Type B pancreatic cell (in vitro differentiated cells): ENCODE data around the gene EPHA1. TPM values are rescaled to one million over a fixed set of nuclear protein-coding genes. Genes with fewer than 3 reads are reported as not detected.

Source experiments
- DNase-seq: peaks from one replicate; pipeline ENCODE4 v3.0.0; 2021; ENCODE audit warnings: mixed read lengths; ENCODE audit not compliant: unreplicated experiment; ENCODE audit errors: extremely low spot score
- H3K27ac Mint-ChIP-seq: 2 replicates; pipeline ENCODE4 v1.8.0; 2021; ENCODE audit warnings: mild to moderate bottlenecking, mixed read lengths
- H3K27me3 Mint-ChIP-seq: 2 replicates; pipeline ENCODE4 v1.8.0; 2021; ENCODE audit warnings: mixed read lengths
- H3K36me3 Mint-ChIP-seq: 2 replicates; pipeline ENCODE4 v1.8.0; 2021; ENCODE audit warnings: mixed read lengths
- H3K4me1 Mint-ChIP-seq: one replicate; pipeline ENCODE4 v1.8.0; 2021; ENCODE audit warnings: mixed read lengths; ENCODE audit not compliant: unreplicated experiment
- H3K4me3 Mint-ChIP-seq: 2 replicates; pipeline ENCODE4 v1.8.0; 2021; ENCODE audit warnings: mild to moderate bottlenecking, mixed read lengths
- H3K9me3 Mint-ChIP-seq: 2 replicates; pipeline ENCODE4 v1.8.0; 2021; ENCODE audit warnings: mixed read lengths
- CTCF ChIP-seq: fragments of 200-600 bp; sonication (generic); conservative IDR thresholded peaks from 2 replicates; pipeline ENCODE4 v1.5.0; 2021; ENCODE audit warnings: antibody characterized with exemption, mild to moderate bottlenecking
- total RNA-seq: library from RNA; stranded (reverse); gene quantifications from 2 replicates; pipeline ENCODE4 v1.2.1, GENCODE V29; 2021; ENCODE audit warnings: low replicate concordance

Gene EPHA1
- total RNA-seq, 1 donor from 2014 or later = 18.0 TPM

GRCh38 chr7:143398616-143399015 is 10.0 kb downstream of the EPHA1 start:
- peaks cover 5% of the 10 kb centered on the region for H3K36me3 Mint-ChIP-seq
- no peak overlapping the region for H3K4me3 Mint-ChIP-seq
- no peak for TF ChIP-seq CTCF
- DNase-seq = no peak
- H3K9me3 Mint-ChIP-seq = no peaks in the 10 kb centered on the region
- no peaks in the 10 kb centered on the region for H3K4me1 Mint-ChIP-seq
- H3K27me3 Mint-ChIP-seq = no peaks in the 10 kb centered on the region
- H3K27ac Mint-ChIP-seq = no peak overlapping the region

DNA sequence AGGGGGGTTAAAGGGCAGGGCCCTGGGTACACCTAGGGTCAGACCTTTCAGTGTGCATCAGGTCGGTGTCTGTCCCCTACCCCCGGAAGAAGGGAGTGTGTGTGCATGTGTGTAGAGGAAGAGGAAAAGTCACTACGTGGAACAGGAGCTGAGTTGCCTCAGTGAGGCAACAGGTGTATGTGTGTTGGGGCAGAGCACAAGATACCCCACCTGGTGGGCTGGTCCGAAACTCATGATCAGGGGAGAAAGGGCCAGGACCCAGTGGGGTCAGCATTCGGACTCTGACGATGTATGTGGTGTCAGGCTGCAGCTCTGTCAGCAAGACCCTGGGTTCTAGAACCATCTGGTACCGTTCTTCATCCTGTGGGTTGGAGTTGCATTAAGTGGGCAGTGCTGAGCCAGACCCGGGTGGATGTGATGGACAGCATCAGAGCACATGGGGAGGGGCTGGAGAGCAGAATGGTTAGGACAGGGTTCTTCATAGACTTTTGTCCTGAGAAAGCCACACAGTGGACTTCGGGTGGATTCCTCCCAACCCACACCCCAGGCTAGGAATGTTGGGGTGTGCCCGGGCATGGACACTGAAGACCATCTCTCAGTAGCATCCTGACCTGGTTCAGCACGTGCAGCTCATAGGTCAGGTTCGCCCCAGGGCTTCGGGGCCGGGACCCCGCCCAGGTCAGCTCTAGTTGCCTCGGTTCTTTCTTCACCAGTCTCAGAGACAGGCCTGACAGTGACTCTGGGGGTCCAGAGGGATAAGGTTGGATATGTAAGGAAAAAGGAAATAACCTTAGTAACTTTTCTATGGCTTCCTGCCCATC is 10.7 kb downstream of the EPHA1 start:
- H3K4me3 Mint-ChIP-seq = no peak overlapping the region
- peaks cover 5% of the 10 kb centered on the region for H3K36me3 Mint-ChIP-seq
- no peaks in the 10 kb centered on the region for H3K27me3 Mint-ChIP-seq
- H3K27ac Mint-ChIP-seq = no peak overlapping the region
- TF ChIP-seq CTCF = no peak
- H3K4me1 Mint-ChIP-seq = no peaks in the 10 kb centered on the region
- no peaks in the 10 kb centered on the region for H3K9me3 Mint-ChIP-seq
- no peak for DNase-seq

GRCh38 chr7:143396625-143397556 is 11.8 kb downstream of the EPHA1 start:
- no peaks in the 10 kb centered on the region for H3K4me1 Mint-ChIP-seq
- H3K4me3 Mint-ChIP-seq = no peak overlapping the region
- TF ChIP-seq CTCF = no peak
- no peaks in the 10 kb centered on the region for H3K27me3 Mint-ChIP-seq
- H3K27ac Mint-ChIP-seq = no peak overlapping the region
- H3K9me3 Mint-ChIP-seq = no peaks in the 10 kb centered on the region
- DNase-seq = no peak
- H3K36me3 Mint-ChIP-seq = peaks cover 5% of the 10 kb centered on the region

DNA sequence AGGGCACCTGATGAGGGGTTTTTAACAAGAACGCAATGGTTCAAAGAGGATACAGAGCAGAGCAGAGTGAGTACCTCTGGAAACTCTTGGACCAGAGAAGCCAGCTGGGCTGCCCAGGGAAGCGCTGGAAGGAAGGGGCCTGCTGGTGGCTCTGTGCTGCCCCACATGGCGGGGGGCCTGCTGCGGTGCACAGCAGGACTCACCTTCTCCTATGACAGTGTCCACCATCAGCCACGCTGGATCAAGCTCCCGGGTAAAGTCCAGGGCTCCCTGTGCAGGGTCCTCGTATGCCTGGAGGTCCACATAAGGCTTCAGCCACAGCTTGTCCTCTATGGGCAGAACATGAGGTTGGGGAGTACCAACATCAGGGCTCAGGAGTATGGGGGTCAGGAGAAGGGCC is 12.5 kb downstream of the EPHA1 start:
- Mint-ChIP-seq H3K4me1 (no peaks in the 10 kb centered on the region), H3K9me3 (no peaks in the 10 kb centered on the region), H3K36me3 (peaks cover 5% of the 10 kb centered on the region), H3K4me3 (no peak overlapping the region), H3K27ac (no peak overlapping the region), H3K27me3 (no peaks in the 10 kb centered on the region)
- DNase-seq = no peak
- TF ChIP-seq CTCF = no peak

DNA sequence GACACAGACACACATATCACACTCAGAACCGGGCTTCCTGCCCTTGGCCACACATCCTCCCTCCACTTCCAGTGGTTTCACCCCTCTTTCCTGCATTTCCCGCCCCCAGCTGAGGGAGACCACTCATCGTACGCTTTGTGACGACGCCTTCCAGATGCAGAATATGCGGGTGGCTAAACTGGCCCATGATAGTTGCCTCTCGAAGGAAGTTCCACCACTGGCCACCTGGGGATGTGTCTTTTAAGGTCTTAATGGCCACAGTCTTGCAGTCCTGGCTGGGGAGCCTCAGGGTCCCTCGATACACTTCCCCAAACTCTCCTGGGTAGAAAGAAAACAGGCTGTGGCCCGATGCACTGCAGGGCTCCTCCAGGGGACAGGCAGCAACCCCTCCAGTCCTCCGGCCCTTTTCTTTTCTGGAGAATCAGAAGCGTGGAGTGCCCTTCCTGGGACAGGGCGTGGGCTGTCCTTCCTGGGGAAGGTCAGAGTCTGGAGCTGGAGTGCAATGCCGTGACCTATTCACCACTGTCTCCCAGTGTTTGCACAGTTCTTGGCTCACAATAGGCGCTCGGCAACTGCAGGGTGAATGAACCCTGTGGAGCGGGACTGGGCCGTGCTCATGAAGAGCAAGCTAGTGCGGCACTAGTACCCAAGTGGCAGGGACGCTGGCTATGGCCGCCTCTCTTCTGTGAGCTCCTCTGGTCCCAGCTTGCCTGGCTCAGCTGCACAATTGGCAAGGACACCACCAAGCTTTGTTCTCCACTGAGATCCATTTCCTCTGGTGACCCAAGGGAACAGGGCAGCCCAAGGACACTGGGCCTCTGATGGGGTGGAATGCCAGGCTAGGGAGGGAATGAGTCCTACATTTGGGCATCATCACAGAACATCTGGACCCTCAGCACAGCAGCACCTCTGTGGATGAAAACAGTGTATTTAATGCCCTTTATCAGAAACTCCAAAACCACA is 13.2 kb downstream of the EPHA1 start:
- no peaks in the 10 kb centered on the region for H3K27me3 Mint-ChIP-seq
- H3K4me3 Mint-ChIP-seq = no peak overlapping the region
- H3K36me3 Mint-ChIP-seq = peaks cover 5% of the 10 kb centered on the region
- no peak overlapping the region for H3K27ac Mint-ChIP-seq
- no peaks in the 10 kb centered on the region for H3K9me3 Mint-ChIP-seq
- no peak for DNase-seq
- H3K4me1 Mint-ChIP-seq = no peaks in the 10 kb centered on the region
- TF ChIP-seq CTCF = peak; percentile 41
